GM18520 (cell line): ENCODE results near the gene NDNF.

Source experiments
- ATAC-seq: cut with Tn5 transposase; IDR thresholded peaks from one replicate; pipeline ENCODE4 v1.9.1; 2021; ENCODE audit not compliant: unreplicated experiment

Gene NDNF

GRCh38 chr4:121070696-121071639 is 1.4 kb downstream of the NDNF start:
- ATAC-seq, result no peak

- no peak for ATAC-seq
Observed at GRCh38 chr4:121070274-121070673, 2.1 kb downstream of the NDNF start.

DNA sequence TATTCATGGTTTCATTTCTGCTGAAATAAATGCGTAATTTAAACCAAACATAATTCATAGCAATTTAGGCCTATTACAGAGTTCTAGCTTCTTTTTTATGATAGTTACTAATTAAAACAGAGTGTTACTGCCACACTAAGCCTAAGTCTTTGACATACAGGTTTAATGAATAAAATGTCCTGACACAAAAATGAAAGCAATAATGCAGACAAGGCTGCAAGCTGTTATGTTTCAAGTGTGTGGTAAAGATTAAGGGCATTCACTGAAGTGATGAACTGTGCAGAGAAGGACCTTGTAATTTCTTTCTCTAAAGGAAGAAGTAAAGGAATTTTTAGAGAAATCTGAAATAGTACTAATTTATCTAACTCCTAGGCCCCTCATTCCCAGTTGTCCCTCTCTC is 2.9 kb downstream of the NDNF start:
- ATAC-seq, result no peak

- no peak for ATAC-seq
Observed at GRCh38 chr4:121064482-121064881, 7.9 kb downstream of the NDNF start.

GRCh38 chr4:121062521-121062920 is 9.8 kb downstream of the NDNF start:
- no peak for ATAC-seq

DNA sequence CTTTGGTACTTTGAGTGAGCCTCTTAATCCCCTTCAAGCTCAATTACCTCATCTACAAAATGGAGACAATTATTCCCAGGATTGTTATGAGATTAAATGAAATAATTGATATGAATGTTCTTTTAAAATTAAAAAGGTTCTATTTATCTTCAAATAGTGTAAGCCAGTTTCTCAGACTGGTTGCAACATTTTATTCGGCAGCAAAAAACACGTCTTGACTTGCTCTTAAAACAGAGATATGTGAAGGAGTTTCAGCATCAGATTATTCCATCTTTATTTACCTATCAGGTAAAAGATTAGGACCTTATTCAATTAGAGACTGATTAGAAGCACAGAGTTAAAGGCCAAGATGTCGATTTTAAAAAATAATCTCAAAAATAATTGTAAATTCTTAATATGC is 10.5 kb downstream of the NDNF start:
- ATAC-seq, result no peak

DNA sequence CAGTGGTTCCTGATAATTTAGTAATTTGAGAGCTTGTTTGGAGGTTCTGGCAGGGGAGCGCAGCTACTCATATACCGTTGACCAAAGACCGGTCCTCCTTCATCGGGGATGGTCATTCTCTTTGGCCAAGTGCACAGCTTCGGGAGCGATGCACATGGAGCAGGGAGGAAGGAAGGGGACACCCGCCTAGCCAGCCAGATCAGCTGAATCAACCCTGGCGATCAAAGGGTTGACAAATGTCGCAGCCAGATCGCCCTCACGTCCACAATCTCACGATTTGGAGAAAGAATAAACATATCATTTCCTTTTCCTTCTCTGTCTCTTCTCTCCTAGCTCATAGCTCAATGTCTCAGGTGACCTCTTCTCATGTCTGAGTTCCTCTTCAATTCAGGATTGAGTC is 11.1 kb downstream of the NDNF start:
- no peak for ATAC-seq

DNA sequence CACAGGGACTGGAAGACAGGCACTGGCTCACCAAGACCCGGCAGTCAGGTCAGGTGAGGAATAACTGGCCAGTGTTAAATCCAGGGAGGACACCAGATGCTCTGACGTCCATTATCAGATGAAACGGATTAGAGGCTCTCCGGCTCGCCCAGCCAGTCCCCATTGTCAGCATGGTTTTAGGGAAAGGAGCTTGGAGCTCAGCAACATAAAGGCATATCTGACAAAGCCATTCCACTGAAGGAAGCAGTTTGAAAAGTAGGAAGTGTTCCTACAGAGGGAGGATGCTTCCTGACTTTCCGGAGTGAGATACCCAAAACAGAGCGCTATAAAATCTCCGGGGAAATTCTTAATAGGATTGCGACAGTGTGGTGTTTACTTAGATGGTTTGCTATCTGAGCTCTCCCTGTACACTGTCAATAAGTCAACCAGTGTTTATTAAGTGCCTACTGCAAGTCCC is 14.8 kb downstream of the NDNF start:
- ATAC-seq, result no peak

GRCh38 chr4:121056066-121056465 is 16.3 kb downstream of the NDNF start:
- ATAC-seq, result no peak

DNA sequence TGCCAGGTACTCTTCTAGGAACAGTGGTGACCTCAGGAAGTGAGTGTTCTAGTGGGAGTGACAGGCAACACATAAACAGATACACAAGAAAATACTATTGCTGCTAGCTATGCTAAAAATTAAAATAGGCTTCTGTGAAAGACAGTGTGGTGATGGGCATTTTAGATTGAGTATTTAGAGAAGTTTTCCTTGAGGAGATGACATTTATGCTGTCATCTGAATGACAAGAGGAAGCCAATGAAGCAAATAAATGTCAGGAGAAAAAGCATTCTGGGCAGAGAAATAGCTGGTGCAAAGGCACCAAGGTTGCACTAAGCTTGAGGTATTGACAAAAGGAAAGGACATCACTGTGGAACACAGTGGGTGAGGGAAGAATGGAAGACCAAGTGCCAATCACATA is 18.0 kb downstream of the NDNF start:
- no peak for ATAC-seq

DNA sequence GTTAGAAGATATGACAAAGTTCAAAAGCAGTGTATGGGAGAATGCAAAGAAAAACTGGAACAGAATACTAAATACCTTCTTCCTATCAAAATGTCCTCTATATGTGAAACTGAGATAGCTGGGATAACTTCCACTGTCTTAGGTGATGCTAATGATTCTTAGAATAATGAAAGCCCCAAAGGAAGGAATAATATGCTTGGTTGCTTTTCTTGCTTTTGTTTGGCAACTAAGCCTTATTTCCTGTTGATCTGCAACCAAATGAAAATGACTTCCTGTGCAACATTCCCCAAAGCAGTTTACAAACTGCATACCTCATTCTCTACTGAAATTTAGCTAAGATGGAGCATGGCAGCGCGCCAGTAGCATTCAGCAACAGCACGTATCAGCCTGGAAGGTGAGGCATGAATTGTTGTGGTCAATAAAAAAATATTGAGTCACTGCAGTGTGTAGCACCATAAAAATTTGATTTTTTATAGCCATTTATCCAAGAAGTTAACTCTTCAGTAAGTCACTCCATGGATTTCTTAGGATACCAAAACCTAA is 18.7 kb downstream of the NDNF start:
- ATAC-seq, result no peak

DNA sequence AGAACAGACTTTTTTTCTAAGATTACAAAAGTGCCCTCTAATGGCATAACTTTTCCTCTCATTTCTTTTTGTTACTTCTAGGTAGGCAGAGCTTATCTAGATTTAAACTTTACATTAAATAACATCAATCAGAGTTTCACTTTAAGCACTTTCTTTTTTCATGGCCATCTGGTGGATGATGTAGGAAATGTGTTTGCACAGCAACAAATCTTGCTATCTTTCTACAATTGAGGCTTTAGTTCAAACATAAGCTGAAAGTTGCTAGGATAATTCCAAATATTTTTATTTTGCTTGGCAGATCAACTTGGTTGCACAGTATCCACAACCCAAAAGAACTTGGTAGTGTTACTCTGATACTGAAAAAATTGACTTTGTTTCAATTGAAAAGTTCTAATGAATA is 22.0 kb downstream of the NDNF start:
- no peak for ATAC-seq

DNA sequence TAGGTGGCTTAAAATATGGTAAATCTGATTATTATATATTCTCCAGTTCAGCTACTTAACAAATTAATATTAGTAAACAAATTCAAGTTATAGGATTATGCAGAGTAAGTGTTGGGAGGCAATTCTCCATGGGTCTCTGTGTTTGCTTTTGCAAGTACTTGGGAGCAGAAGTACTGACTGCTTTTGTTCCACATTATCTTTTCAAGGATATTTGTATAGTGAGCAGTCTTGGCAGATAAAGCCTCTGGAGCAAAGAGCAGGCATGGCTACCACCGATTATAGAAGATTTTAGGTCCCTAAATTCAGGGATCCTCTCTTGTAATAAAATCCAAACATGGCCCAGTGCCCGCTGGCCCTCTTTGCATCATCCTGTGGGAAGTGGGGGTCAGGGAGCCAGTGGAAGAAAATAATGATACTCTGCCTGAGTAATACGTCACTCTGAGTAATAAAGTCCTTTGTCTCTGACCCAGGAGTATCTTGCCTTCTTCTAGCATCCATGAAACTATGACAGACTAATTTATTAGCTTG is 23.2 kb downstream of the NDNF start:
- ATAC-seq, result no peak

GRCh38 chr4:121048165-121048564 is 24.2 kb downstream of the NDNF start:
- no peak for ATAC-seq

DNA sequence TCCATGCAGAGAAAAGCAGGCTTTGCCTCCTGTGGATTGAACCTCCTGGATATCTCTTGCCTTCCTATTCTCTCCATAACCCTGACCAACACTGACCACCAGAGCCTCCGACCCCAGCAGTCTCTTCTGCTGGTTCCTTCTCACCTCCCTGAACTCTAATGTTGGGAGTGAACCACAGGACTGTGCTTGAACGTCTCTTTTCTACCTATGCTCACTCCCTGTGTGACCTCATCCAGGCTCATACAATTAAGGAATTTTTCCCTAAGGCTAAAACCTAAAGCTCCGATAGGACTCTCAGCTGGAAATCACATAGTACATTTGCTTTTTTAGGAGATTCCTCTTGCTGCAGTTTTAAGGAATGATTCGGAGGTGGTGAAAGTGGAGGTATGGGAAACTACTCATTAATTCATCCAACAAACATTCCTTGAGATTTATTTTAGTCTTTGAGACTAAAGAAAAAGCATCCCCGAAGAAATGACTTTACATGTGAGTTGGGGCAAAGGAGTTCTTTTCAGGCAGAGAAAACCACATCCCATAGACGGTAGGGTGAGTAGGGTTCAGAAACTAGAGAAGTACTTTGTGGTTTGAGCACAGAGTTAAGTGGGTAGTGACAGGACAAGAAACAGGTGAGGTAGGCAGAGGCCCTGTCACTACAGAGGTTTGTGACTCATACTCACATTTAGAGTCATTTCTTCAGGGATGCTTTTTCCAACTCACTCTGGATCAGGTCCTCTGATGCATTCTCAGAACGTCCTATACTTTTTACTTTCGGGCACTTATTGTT is 30.8 kb downstream of the NDNF start:
- ATAC-seq, result peak; percentile 100

DNA sequence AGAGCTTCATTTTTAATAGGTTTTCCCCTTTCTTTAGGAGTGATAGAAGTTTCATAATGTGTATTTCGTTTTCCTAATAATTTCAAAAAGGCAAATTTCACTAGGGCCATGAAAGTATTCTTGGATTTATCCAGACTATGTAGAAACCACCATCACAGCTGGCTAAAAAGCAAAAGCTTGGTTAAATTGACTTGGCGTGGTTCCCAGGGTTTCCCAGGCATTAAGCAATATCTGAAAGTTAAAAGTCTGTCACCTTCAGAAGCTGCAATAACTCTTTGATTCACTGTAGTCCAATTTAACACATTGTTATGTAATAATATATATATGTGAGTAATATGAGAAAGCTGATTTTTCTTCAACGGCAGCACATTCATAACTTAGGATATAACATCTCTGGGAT is 38.3 kb downstream of the NDNF start:
- no peak for ATAC-seq

DNA sequence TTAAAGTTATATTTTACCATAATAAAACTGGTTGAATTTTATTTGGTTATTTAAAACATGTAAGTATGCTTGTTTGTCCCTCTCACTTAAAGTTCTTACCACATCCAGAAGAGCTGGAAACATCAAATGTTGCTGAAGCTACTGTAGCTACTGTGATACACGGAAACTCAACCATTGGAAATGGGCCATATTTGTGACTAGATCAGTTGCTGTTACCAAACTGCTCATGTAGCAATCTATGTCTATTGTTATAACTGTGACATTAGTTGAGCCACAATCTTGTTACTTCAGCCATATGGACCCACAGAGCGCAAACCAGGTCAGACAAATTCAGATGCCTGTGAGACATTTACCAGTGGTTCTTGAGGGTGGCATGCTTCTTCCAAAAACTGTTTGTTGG is 41.6 kb downstream of the NDNF start:
- ATAC-seq, result no peak

GRCh38 chr4:121030131-121030530 is 42.2 kb downstream of the NDNF start:
- no peak for ATAC-seq

DNA sequence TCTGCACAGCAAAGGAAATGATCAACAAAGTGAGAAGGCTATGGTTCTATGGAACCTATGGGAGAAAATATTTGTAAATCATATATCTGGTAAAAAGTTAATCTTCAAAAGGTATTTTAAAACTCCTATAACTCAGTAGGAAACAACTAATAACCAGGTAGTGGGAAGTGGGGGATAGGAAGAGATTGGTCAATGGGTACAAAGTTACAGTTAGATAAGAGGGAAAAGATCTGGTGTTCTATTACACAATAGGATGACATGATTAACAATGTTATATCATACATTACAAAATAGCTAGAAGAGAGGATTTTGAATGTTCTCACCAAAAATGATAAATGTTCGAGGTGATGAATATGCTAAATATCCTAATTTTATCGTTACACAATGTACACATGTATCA is 46.3 kb downstream of the NDNF start:
- no peak for ATAC-seq

GRCh38 chr4:121025540-121025939 is 46.8 kb downstream of the NDNF start:
- no peak for ATAC-seq

DNA sequence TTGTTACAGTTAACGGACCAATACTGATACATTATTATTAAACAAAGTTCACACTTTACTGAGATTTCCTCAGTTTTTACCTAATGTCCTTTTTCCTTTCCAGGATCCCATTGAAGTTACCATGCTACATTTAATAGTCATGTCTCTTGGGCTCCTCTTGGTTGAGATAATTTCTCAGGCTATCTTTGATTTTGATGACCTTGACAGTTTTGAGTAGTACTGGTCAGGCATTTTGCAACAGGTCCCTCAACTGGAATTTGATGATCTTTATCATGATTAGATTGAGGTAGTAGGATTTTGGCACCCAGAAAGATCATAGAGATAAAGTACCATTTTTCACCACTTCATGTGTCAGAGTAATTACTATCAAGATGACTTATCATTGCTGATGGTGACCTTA is 53.8 kb downstream of the NDNF start:
- ATAC-seq, result no peak

GRCh38 chr4:121016611-121017010 is 55.7 kb downstream of the NDNF start:
- no peak for ATAC-seq
